Neuronal stem cell (in vitro differentiated cells): ENCODE data around the gene MAGT1. TPM values are rescaled to one million over a fixed set of nuclear protein-coding genes. Genes with fewer than 3 reads are reported as not detected.

Experiments
- DNase-seq: peaks from one replicate; pipeline ENCODE4 v3.0.0-alpha.2; 2013; ENCODE audit warnings: low spot score
- H2AFZ ChIP-seq: one replicate; pipeline ENCODE4 v1.6.1; 2013; ENCODE audit warnings: mild to moderate bottlenecking, low read length, inconsistent platforms
- H2AK5ac ChIP-seq: 2 replicates; pipeline ENCODE4 v1.6.1; 2013; ENCODE audit warnings: low read depth, mild to moderate bottlenecking, inconsistent platforms, low read length, moderate library complexity, mixed read lengths
- H2BK120ac ChIP-seq: 2 replicates; pipeline ENCODE4 v1.6.1; 2013; ENCODE audit warnings: low read depth, mild to moderate bottlenecking, inconsistent platforms, low read length, moderate library complexity, mixed read lengths
- H2BK12ac ChIP-seq: one replicate; pipeline ENCODE4 v1.6.1; 2013; ENCODE audit warnings: low read length, inconsistent platforms
- H2BK15ac ChIP-seq: 2 replicates; pipeline ENCODE4 v1.6.1; 2013; ENCODE audit warnings: mild to moderate bottlenecking, low read length, inconsistent platforms, mixed read lengths
- H2BK5ac ChIP-seq: one replicate; pipeline ENCODE4 v1.6.1; 2013; ENCODE audit warnings: inconsistent platforms, mild to moderate bottlenecking, low read length, moderate library complexity
- H3K14ac ChIP-seq: one replicate; pipeline ENCODE4 v1.6.1; 2013; ENCODE audit warnings: low read length, inconsistent platforms
- H3K18ac ChIP-seq: 2 replicates; pipeline ENCODE4 v1.6.1; 2013; ENCODE audit warnings: low read length, inconsistent platforms
- H3K23ac ChIP-seq: 2 replicates; pipeline ENCODE4 v1.6.1; 2013; ENCODE audit warnings: low read depth, mild to moderate bottlenecking, mixed read lengths, low read length, inconsistent platforms; ENCODE audit not compliant: poor library complexity
- H3K27ac ChIP-seq: replicated peaks from 3 replicates; pipeline ENCODE4 v1.5.1; 2013; ENCODE audit warnings: low read length, inconsistent platforms
- H3K27me3 ChIP-seq, 3 experiments: 2 replicates each; pipeline ENCODE4 v1.6.1; 2013; ENCODE audit warnings: low read length in 3 of 3, mild to moderate bottlenecking in 2 of 3, inconsistent platforms in 1 of 3, low read depth in 1 of 3, mixed read lengths in 1 of 3, moderate library complexity in 1 of 3; ENCODE audit not compliant: control insufficient read depth in 3 of 3, insufficient read depth in 3 of 3
- H3K36me3 ChIP-seq, 2 donors: replicated peaks in 1 of 2; 2 replicates each; pipeline ENCODE4 v1.6.1; 2013; ENCODE audit warnings: low read length in 2 of 2; ENCODE audit not compliant: control insufficient read depth in 2 of 2, insufficient read depth in 2 of 2
- H3K4ac ChIP-seq: 2 replicates; pipeline ENCODE4 v1.6.1; 2013; ENCODE audit warnings: inconsistent platforms, mild to moderate bottlenecking, low read length, moderate library complexity
- H3K4me1 ChIP-seq, 2 donors: 1 replicate in 1 of 2; 2 replicates in 1 of 2; pipeline ENCODE4 v1.6.1; 2013; ENCODE audit warnings: low read length in 2 of 2, low read depth in 1 of 2; ENCODE audit not compliant: control insufficient read depth in 2 of 2, insufficient read depth in 1 of 2
- H3K4me2 ChIP-seq: one replicate; pipeline ENCODE4 v1.6.1; 2013; ENCODE audit warnings: mild to moderate bottlenecking, low read length, inconsistent platforms; ENCODE audit not compliant: insufficient read depth, poor library complexity, severe bottlenecking
- H3K4me3 ChIP-seq, 2 donors: 2 replicates each; pipeline ENCODE4 v1.5.1; 2013; ENCODE audit warnings: low read length in 2 of 2, mild to moderate bottlenecking in 2 of 2, inconsistent platforms in 1 of 2, moderate library complexity in 1 of 2
- H3K79me1 ChIP-seq: one replicate; pipeline ENCODE4 v1.6.1; 2013; ENCODE audit warnings: low read depth, mild to moderate bottlenecking, inconsistent platforms, low read length, moderate library complexity
- H3K9ac ChIP-seq: one replicate; pipeline ENCODE4 v1.6.1; 2013; ENCODE audit warnings: mild to moderate bottlenecking, low read depth, low read length, inconsistent platforms; ENCODE audit not compliant: poor library complexity
- H3K9me3 ChIP-seq, 2 donors: replicated peaks in 1 of 2; 2 replicates each; pipeline versions ENCODE3 to v1.6.1; 2013; ENCODE audit warnings: low read length in 2 of 2, mild to moderate bottlenecking in 2 of 2, inconsistent platforms in 1 of 2, low read depth in 1 of 2, mixed read lengths in 1 of 2, moderate library complexity in 1 of 2; ENCODE audit not compliant: control insufficient read depth in 2 of 2, insufficient read depth in 1 of 2
- H4K8ac ChIP-seq: one replicate; pipeline ENCODE4 v1.6.1; 2013; ENCODE audit warnings: low read depth, mild to moderate bottlenecking, inconsistent platforms, low read length, moderate library complexity
- H4K91ac ChIP-seq: one replicate; pipeline ENCODE4 v1.6.1; 2013; ENCODE audit warnings: low read length, low read depth, mild to moderate bottlenecking, inconsistent platforms; ENCODE audit not compliant: poor library complexity
- WGBS, 2 donors: extraction: QIAGEN DNeasy Blood & Tissue Kit; methylation state at CpG; one replicate each; pipeline ENCODE4 v1.1.7; 2013; ENCODE audit warnings: missing lambda C conversion rate in 2 of 2, mixed read lengths in 1 of 2; ENCODE audit not compliant: insufficient read length in 2 of 2, insufficient replicate concordance in 1 of 2; ENCODE audit errors: extremely low coverage in 2 of 2; 5-methylcytosine and 5-hydroxymethylcytosine counted together
- small RNA-seq: library from polyadenylated mRNA; stranded (forward); fragments of <200 nt; extraction: miRNeasy Mini kit (QIAGEN cat#:217004); gene quantifications from one replicate; pipeline ENCODE3, GENCODE V24; 2013; ENCODE audit not compliant: insufficient read depth

Gene MAGT1

GRCh38 chrX:77776659-77777058 is 118.6 kb downstream of the MAGT1 start:
- H2BK12ac ChIP-seq = no peak overlapping the region

More at GRCh38 chrX:77776659-77777058, 118.6 kb downstream of the MAGT1 start:
- no peak overlapping the region for H2BK120ac ChIP-seq
- H3K18ac ChIP-seq = no peak overlapping the region
- no peak overlapping the region for H2AFZ ChIP-seq
- H3K27ac ChIP-seq = no peak overlapping the region
- no peak overlapping the region for H3K4ac ChIP-seq
- no peak overlapping the region for H3K4me2 ChIP-seq
- H3K9ac ChIP-seq = no peak overlapping the region
- WGBS, 2 donors = no CpG with 5 or more reads among the region's 2 CpGs
- H2BK15ac ChIP-seq = no peak overlapping the region
- no peaks in the 10 kb centered on the region for H3K27me3 ChIP-seq
- H4K8ac ChIP-seq = no peak overlapping the region
- no peak overlapping the region for H2AK5ac ChIP-seq
- H3K23ac ChIP-seq = no peak overlapping the region
- H3K9me3 ChIP-seq = no peaks in the 10 kb centered on the region
- no peak overlapping the region for H3K4me3 ChIP-seq
- no peak overlapping the region for H3K14ac ChIP-seq
- DNase-seq = no peak
- no peak overlapping the region for H2BK5ac ChIP-seq
- H3K79me1 ChIP-seq = no peaks in the 10 kb centered on the region
- H4K91ac ChIP-seq = no peak overlapping the region
- H3K4me1 ChIP-seq = no peaks in the 10 kb centered on the region
- H3K36me3 ChIP-seq = peaks cover 0 to 9% of the 10 kb centered on the region in 2 donors

Small RNA genes within 50 kb of the gene (small RNA-seq; reads per million reads assigned to genes)
- not detected for gene RN7SL460P
- gene RNU6-854P = not detected
